Smooth muscle cell (in vitro differentiated cells): Measurements from ENCODE around the gene IL23R. TPM values are rescaled to one million over a fixed set of nuclear protein-coding genes. Genes with fewer than 3 reads are reported as not detected.

Source experiments
- DNase-seq: peaks from one replicate; lab custom pipeline; 2025; ENCODE audit not compliant: unreplicated experiment; lab: John Stamatoyannopoulos, UW
- H2AFZ ChIP-seq: fragments of 200-600 bp; sonication (generic); 2 replicates; pipeline ENCODE4 v1.6.0; 2016; ENCODE audit warnings: antibody characterized with exemption, low read depth, mild to moderate bottlenecking
- H3F3A ChIP-seq: fragments of 200-600 bp; sonication (generic); 2 replicates; pipeline ENCODE4 v1.6.0; 2017; ENCODE audit warnings: antibody characterized with exemption, low read depth
- H3K27ac ChIP-seq: fragments of 200-600 bp; sonication (generic); 2 replicates; pipeline ENCODE4 v1.5.1; 2016; ENCODE audit warnings: low read depth, mild to moderate bottlenecking
- H3K27me3 ChIP-seq: fragments of 200-600 bp; sonication (generic); 2 replicates; pipeline ENCODE4 v1.6.1; 2016; ENCODE audit warnings: low read depth, mild to moderate bottlenecking
- H3K36me3 ChIP-seq: fragments of 200-600 bp; sonication (generic); 2 replicates; pipeline ENCODE4 v1.5.1; 2016; ENCODE audit warnings: low read depth
- H3K4me1 ChIP-seq: fragments of 200-600 bp; sonication (generic); 2 replicates; pipeline ENCODE4 v1.5.1; 2016; ENCODE audit warnings: low read depth
- H3K4me2 ChIP-seq: fragments of 200-600 bp; sonication (generic); 2 replicates; pipeline ENCODE4 v1.6.0; 2016; ENCODE audit warnings: mild to moderate bottlenecking
- H3K4me3 ChIP-seq: fragments of 200-600 bp; sonication (generic); 2 replicates; pipeline ENCODE4 v1.5.1; 2016; ENCODE audit warnings: mild to moderate bottlenecking
- H3K79me2 ChIP-seq: fragments of 200-600 bp; sonication (generic); 2 replicates; pipeline ENCODE4 v1.6.0; 2016; ENCODE audit warnings: low read depth, mild to moderate bottlenecking
- H3K9ac ChIP-seq: fragments of 200-600 bp; sonication (generic); 2 replicates; pipeline ENCODE4 v1.6.0; 2016; ENCODE audit warnings: low read depth
- H3K9me3 ChIP-seq: fragments of 200-600 bp; sonication (generic); replicated peaks from 2 replicates; pipeline ENCODE4 v1.5.1; 2016; ENCODE audit warnings: low read depth
- H4K20me1 ChIP-seq: fragments of 200-600 bp; sonication (generic); 2 replicates; pipeline ENCODE4 v1.6.0; 2016; ENCODE audit warnings: low read depth
- WGBS: methylation state at CpG from one replicate; pipeline ENCODE4 v1.1.7; 2016; ENCODE audit warnings: low lambda C conversion rate; 5-methylcytosine and 5-hydroxymethylcytosine counted together
- polyA plus RNA-seq: library from polyadenylated mRNA; unstranded; fragments of >200 nt; fragmentation: Nextera tagmentation; extraction: Ambion mirVana; gene quantifications from 2 replicates; pipeline ENCODE4 v1.2.1, GENCODE V29; 2016
- total RNA-seq: library from RNA; depleted of rRNA; stranded (reverse); fragments of >200 nt; gene quantifications from 2 replicates; pipeline ENCODE4 v1.2.3, GENCODE V29; 2014
- TF ChIP-seq, protein P1 (sequence below): fragments of 200-600 bp; sonication (generic); IDR thresholded peaks from 2 replicates; pipeline ENCODE4 v1.5.1; 2017; ENCODE audit warnings: borderline replicate concordance, mild to moderate bottlenecking, antibody characterized with exemption; ENCODE audit not compliant: insufficient read depth, poor library complexity, severe bottlenecking

Gene IL23R
- total and polyA plus RNA-seq, 2 experiments from 2014 or later: not detected

DNA sequence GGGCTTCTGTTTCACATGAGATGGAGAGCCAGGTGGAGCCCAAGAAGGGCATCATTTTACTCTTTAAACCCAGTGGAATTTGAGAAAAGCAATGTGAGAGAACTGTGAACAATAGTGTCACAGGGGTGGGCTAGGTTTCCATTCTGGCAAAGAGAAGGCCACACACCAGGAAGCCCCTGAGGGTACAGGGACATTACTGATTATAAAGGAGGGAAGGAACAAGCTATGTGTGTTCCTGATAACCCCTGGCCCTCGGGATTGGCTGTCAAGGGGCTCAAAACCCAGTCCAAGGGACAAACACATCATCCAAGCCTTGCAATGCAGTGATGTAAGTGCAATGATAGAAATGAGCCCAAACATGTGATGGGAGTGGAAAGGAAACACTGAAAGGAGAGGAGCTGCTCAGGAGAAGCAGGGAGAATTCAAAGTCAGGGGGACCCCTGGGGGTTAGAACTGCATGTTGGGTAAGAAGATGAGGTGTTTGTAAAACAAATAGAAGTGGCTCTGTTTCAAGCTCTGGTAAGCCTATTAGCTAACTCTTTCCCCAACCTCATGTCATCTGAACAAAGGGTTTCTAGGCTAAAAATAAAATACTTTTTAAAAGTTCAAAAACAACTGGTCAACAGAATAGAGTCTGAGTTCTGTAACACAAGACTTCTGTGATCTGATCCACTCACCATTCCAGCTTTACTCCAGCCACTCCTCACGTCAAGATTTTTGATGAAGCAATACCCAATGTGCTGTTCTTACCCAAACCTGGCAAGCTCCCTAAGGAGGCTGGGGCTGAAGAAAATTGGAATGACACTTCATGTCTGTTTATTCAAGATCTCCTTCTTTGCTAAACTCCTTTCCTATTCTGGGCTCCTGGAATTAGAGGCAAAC, 90.3 kb downstream of the IL23R start:
- Histone ChIP-seq H3K4me1 (no peaks in the 10 kb centered on the region), H3K9ac (no peak overlapping the region), H3K4me3 (no peak overlapping the region), H3K9me3 (no peaks in the 10 kb centered on the region), H3K79me2 (no peaks in the 10 kb centered on the region), H4K20me1 (no peaks in the 10 kb centered on the region), H3F3A (no peaks in the 10 kb centered on the region), H3K27me3 (no peaks in the 10 kb centered on the region), H3K36me3 (no peaks in the 10 kb centered on the region), H2AFZ (no peak overlapping the region), H3K27ac (no peak overlapping the region), H3K4me2 (no peak overlapping the region)
- WGBS: 72% methylated on average over 2 of the region's 2 CpGs
- TF ChIP-seq, protein P1, sequence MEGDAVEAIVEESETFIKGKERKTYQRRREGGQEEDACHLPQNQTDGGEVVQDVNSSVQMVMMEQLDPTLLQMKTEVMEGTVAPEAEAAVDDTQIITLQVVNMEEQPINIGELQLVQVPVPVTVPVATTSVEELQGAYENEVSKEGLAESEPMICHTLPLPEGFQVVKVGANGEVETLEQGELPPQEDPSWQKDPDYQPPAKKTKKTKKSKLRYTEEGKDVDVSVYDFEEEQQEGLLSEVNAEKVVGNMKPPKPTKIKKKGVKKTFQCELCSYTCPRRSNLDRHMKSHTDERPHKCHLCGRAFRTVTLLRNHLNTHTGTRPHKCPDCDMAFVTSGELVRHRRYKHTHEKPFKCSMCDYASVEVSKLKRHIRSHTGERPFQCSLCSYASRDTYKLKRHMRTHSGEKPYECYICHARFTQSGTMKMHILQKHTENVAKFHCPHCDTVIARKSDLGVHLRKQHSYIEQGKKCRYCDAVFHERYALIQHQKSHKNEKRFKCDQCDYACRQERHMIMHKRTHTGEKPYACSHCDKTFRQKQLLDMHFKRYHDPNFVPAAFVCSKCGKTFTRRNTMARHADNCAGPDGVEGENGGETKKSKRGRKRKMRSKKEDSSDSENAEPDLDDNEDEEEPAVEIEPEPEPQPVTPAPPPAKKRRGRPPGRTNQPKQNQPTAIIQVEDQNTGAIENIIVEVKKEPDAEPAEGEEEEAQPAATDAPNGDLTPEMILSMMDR: no peak
- DNase-seq: no peak

DNA sequence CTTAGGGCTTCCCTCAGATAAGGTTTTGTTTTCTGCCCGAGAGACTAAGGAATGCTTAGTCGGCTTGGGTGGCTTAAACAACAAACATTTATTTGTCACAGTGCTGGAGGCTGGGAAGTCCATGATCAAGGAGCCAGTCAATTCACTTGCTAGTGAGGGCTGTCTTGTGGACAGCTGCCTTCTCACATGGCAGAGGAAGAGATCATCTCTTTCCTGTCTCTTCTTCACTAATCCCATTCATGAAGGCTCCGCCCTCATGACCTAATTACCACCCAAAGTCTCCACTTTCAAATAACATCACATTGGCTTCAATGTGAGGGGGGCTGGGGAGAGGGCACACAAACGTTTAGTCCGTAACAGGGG, 90.9 kb downstream of the IL23R start:
- H3K4me1 ChIP-seq: no peaks in the 10 kb centered on the region
- no peaks in the 10 kb centered on the region for H3K27me3 ChIP-seq
- H3K9ac ChIP-seq: no peak overlapping the region
- H3K4me2 ChIP-seq: no peak overlapping the region
- no peak for DNase-seq
- H3K4me3 ChIP-seq: no peak overlapping the region
- H3F3A ChIP-seq: no peaks in the 10 kb centered on the region
- H3K9me3 ChIP-seq: no peaks in the 10 kb centered on the region
- no peak overlapping the region for H2AFZ ChIP-seq
- no peaks in the 10 kb centered on the region for H4K20me1 ChIP-seq
- TF ChIP-seq, protein P1: no peak
- H3K79me2 ChIP-seq: no peaks in the 10 kb centered on the region
- 72% methylated on average over 5 of the region's 5 CpGs for WGBS
- H3K36me3 ChIP-seq: no peaks in the 10 kb centered on the region
- no peak overlapping the region for H3K27ac ChIP-seq

DNA sequence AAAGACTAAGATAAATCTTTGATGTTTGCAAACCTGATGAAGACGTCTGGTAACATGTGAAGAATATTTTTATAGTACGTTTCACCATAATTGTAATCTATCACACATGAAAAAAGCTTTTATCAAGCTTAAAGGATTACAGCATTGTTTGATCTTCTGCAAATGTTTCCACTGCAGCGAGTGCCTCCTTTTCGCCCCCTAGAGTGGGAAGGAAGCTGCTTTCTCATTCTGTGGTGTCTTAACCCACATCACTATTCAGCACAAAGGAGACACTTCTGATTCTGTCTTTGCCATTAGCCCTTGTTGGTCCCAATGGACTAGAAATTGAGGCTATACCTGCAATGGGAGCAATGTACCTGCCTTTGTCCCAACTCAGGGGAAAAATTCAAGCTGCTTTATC, 95.4 kb downstream of the IL23R start:
- Histone ChIP-seq H3K9ac (no peak overlapping the region), H3K4me3 (no peak overlapping the region), H4K20me1 (no peaks in the 10 kb centered on the region), H2AFZ (no peak overlapping the region), H3K9me3 (no peaks in the 10 kb centered on the region), H3F3A (no peaks in the 10 kb centered on the region), H3K27me3 (no peaks in the 10 kb centered on the region), H3K79me2 (no peaks in the 10 kb centered on the region), H3K4me1 (no peaks in the 10 kb centered on the region), H3K36me3 (no peaks in the 10 kb centered on the region), H3K4me2 (no peak overlapping the region), H3K27ac (no peak overlapping the region)
- TF ChIP-seq, protein P1: no peak
- DNase-seq: no peak
- 32% methylated on average over 4 of the region's 4 CpGs for WGBS

DNA sequence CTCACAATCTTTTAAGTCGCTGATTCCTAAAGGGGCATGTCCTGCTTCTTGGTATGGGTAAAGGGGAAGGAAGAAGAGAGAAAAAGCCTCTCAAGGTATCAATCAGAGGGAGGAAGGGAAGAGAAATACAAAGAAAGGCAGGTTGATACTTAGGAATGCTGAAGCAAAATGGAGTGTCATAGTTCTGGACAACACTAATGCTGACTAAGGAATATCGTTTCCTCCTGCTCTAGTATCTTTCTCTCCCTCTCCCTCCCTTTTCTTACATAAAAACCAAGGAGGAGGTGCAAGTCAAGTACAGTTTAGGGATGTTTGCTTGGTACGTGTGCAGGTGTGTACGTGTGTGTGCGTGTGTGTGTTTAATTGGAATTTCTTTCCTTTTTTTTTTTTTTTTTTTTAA, 96.5 kb downstream of the IL23R start:
- H3F3A ChIP-seq: no peaks in the 10 kb centered on the region
- TF ChIP-seq, protein P1: no peak
- no peaks in the 10 kb centered on the region for H3K27me3 ChIP-seq
- no peak overlapping the region for H3K27ac ChIP-seq
- no peak overlapping the region for H3K4me2 ChIP-seq
- WGBS: 92% methylated on average over 5 of the region's 5 CpGs
- H4K20me1 ChIP-seq: no peaks in the 10 kb centered on the region
- no peaks in the 10 kb centered on the region for H3K9me3 ChIP-seq
- no peaks in the 10 kb centered on the region for H3K36me3 ChIP-seq
- no peaks in the 10 kb centered on the region for H3K79me2 ChIP-seq
- no peaks in the 10 kb centered on the region for H3K4me1 ChIP-seq
- H3K4me3 ChIP-seq: no peak overlapping the region
- DNase-seq: no peak
- H2AFZ ChIP-seq: no peak overlapping the region
- H3K9ac ChIP-seq: no peak overlapping the region
